ENCODE results near the gene SEMA7A.
A peak's percentile ranks its signal among the peaks of the same experiment; 100 is the strongest.

SEMA7A gene

GRCh38 chr15:74398183-74398582 is 35.6 kb downstream of the SEMA7A start:
- H3K4me3 ChIP-seq (ENCODE audit: low read depth, low read length) = no peak overlapping the region
- ChIA-PET POLR2A (no interaction called here), CTCF (interaction anchor here (1.1 to 32.0 kb wide), 6 partner anchors 9 to 42 kb away, joined by 3 to 1700 read pairs (median 4); partner anchors contain the start of gene SEMA7A)
- no peak for DNase-seq (ENCODE audit: low read depth, low spot score)
- TF ChIP-seq CTCF (IDR thresholded peaks at IDR 0.05; ENCODE audit: insufficient read depth, low read length, missing control alignments) = no peak

- no peak overlapping the region for H3K4me3 ChIP-seq (ENCODE audit: low read depth, low read length)
- ChIA-PET POLR2A (interaction anchor here (0.7 to 3.0 kb wide), 5 partner anchors 10 to 20 kb away, joined by 3 to 12 read pairs (median 3); no protein-coding TSS in a partner anchor), CTCF (interaction anchor here (0.7 to 32.0 kb wide), 5 partner anchors 9 to 39 kb away, joined by 3 to 1700 read pairs (median 7); partner anchors contain the start of gene SEMA7A)
- TF ChIP-seq CTCF (IDR thresholded peaks at IDR 0.05; ENCODE audit: insufficient read depth, low read length, missing control alignments) = no peak
- no peak for DNase-seq (ENCODE audit: low read depth, low spot score)
Observed at GRCh38 chr15:74397239-74398068, 36.3 kb downstream of the SEMA7A start.

GRCh38 chr15:74396445-74397238 is 37.1 kb downstream of the SEMA7A start:
- ChIA-PET POLR2A (interaction anchor here (0.7 to 3.0 kb wide), 5 partner anchors 11 to 20 kb away, joined by 3 to 12 read pairs (median 3); no protein-coding TSS in a partner anchor), CTCF (interaction anchor here (0.7 to 32.0 kb wide), 5 partner anchors 10 to 40 kb away, joined by 3 to 1700 read pairs (median 7); partner anchors contain the start of gene SEMA7A)
- DNase-seq (ENCODE audit: low read depth, low spot score) = no peak
- H3K4me3 ChIP-seq (ENCODE audit: low read depth, low read length) = no peak overlapping the region
- peak; percentile 15 for TF ChIP-seq CTCF (IDR thresholded peaks at IDR 0.05; ENCODE audit: insufficient read depth, low read length, missing control alignments)

GRCh38 chr15:74396146-74396438 is 37.7 kb downstream of the SEMA7A start:
- no peak for TF ChIP-seq CTCF (IDR thresholded peaks at IDR 0.05; ENCODE audit: insufficient read depth, low read length, missing control alignments)
- CTCF ChIA-PET = interaction anchor here (1.8 to 32.0 kb wide), 3 partner anchors 11 to 41 kb away, joined by 6 to 1700 read pairs (median 10); partner anchors contain the start of gene SEMA7A
- POLR2A ChIA-PET = interaction anchor here (0.6 to 3.0 kb wide), 3 partner anchors 11 to 65 kb away, joined by 3 to 12 read pairs (median 3); partner anchors contain the start of gene UBL7

GRCh38 chr15:74395319-74396145 is 38.2 kb downstream of the SEMA7A start:
- no peak for TF ChIP-seq CTCF (IDR thresholded peaks at IDR 0.05; ENCODE audit: insufficient read depth, low read length, missing control alignments)
- CTCF ChIA-PET = interaction anchor here (0.8 to 32.0 kb wide), 9 partner anchors 11 to 879 kb away, joined by 3 to 1700 read pairs (median 7); partner anchors contain the start of gene SEMA7A

More at GRCh38 chr15:74396146-74396438, 37.7 kb downstream of the SEMA7A start:
- no peak for DNase-seq (ENCODE audit: low read depth, low spot score)
- no peak overlapping the region for H3K4me3 ChIP-seq (ENCODE audit: low read depth, low read length)

More at GRCh38 chr15:74395319-74396145, 38.2 kb downstream of the SEMA7A start:
- H3K4me3 ChIP-seq (ENCODE audit: low read depth, low read length) = no peak overlapping the region
- no peak for DNase-seq (ENCODE audit: low read depth, low spot score)
- POLR2A ChIA-PET = interaction anchor here (0.6 to 3.0 kb wide), 5 partner anchors 8 to 66 kb away, joined by 3 to 12 read pairs (median 4); partner anchors contain the start of gene UBL7
